Dermis microvascular lymphatic vessel endothelial cell (primary cell): ENCODE measurements around the gene SUCNR1. TPM values are rescaled to one million over a fixed set of nuclear protein-coding genes. Genes with fewer than 3 reads are reported as not detected.
"Not testable (repeated sequence)": the region's sequence is repeated elsewhere in the genome, so short reads cannot be mapped to it uniquely, and the experiment has no call there.

Experiments used
- DNase-seq, 2 donors: peaks; one replicate each; pipeline versions ENCODE4 v3.0.0 to v3.0.0-alpha.2; 2010; ENCODE audit warnings: low read depth in 2 of 2
- total RNA-seq: library from RNA; depleted of rRNA; stranded (reverse); fragments of >200 nt; gene quantifications from 2 replicates; pipeline ENCODE4 v1.2.1, GENCODE V29; 2014

The SUCNR1 gene
- total RNA-seq, 1 donor from 2014 or later = not detected

DNA sequence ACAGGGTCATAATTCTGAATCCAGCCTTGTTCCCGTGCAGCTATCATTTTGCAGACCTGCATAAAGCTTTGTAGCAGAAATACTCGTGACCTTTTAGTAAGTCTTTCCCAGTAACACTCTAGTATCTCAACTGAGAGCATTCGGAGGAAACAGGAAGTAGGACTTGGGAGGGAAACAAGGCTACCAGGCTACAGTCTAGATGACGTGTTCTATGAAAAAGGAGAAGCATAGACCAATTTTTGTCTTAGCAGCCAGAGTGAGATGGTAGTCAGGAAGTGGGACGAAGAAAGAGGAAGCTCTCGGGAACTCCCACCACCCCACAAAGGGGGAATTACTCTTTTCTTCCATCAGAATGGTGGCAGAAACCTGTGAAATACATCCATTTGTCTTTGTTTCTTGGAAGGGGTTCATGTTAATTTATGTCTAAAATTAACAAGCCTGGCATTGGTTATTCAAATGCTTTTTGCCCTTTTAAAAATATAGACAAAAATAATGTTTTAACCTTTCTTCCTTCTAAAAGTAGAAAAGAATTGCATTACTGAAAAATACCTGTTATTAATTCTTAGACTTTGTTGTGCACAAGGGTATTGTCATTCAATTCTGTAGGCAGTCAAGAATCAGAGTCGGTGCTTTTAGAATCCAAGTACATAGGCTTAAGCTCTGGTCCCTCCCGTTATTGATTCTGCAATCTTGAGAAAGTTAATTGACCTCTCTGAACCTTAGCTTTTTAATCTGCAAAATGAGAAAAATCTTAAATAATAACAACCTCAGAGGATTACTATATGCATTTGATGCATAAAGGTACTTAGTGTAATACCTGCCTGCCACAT is 1.6 kb upstream of the SUCNR1 start:
- peak in 1 of 2 donors; percentile 70 for DNase-seq

DNA sequence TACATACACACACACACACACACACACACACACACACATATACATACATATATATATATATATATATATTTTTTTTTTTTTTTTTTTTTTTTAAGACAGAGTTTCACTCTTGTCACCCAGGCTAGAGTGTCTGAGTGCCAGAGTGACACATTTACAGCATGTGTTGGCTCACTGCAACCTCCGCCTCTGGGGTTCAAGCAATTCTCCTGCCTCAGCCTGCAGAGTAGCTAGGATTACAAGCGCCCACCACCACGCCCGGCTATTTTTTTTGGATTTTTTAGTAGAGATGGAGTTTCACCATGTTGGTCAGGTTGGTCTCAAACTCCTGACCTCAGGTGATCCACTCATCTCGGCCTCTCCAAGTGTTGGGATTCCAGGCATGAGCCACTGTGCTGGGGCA is 636 bp downstream of the SUCNR1 start:
- not testable (repeated sequence) for DNase-seq

DNA sequence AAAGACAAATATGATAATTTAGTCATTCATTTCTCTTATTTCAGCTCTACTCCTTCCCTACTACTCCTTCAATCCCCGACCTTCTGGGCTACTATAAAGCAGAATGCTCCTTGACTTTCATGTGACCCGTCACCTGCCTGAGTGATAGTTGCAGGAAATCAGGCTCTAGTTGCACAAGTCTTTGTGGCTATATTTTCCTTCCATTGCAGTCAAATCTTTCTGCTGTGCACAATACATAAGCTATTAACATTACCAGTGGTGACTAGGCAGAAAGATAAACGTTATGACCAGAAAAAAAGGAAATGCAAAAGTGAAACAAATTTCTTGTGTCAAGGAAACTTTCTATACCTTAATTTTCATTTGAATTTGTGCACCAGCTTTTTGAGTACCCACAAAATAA is 2.3 kb downstream of the SUCNR1 start:
- DNase-seq = no peak

DNA sequence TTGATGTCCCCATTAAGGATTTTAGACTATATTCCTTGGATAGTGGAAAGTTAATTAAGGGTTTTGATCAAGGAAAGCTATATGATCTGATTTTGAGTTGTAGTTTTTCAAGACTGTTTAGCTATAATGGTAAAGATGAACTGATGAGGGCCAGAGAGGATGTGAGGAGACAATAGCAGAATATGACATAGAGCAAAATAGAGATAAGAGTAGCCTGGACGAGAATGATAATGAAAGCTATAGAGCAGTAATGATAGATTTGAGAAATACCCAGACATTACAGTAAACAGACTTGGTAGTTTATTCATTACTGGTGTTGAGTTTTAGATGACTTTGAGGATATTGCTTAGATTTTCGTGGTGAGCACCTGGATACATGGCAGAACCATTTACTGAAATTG is 3.8 kb downstream of the SUCNR1 start:
- no peak for DNase-seq

DNA sequence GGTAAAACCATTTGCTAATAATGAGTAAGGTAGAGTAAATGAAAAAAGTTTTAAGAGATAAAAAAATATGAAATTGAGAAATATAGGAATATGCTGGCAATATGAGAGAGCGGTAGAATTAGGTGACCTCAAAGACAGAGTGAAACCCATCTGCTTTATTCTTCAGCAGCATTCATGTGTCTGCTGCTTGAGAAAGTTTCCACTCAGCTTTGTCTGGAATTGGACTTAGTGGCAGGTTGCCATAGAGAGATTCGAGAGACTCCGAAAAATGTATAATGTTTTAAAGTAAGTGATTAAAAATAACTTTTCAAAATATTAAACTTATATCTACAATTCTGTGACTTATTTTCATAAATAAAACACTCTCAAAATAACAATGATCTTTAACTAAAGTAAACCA is 5.0 kb downstream of the SUCNR1 start:
- DNase-seq = no peak

DNA sequence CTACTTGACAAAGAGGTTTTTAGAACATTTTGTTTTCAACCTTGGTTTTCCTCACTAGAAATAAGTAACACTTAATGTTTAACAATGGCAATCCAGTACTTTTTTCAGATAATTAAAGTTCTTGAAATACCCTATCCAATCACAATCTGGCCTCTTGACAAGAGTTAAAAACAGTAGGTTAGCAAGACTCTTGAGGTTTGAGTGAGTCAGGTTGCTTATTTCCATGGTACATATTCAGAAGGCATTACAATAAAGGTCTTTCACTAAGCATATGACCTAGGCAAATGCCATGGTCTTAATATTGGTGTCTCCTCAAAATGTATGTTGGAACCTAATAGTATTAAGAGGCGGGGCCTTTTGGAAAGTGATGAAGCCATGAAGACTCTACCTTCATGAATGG is 5.6 kb downstream of the SUCNR1 start:
- no peak for DNase-seq

DNA sequence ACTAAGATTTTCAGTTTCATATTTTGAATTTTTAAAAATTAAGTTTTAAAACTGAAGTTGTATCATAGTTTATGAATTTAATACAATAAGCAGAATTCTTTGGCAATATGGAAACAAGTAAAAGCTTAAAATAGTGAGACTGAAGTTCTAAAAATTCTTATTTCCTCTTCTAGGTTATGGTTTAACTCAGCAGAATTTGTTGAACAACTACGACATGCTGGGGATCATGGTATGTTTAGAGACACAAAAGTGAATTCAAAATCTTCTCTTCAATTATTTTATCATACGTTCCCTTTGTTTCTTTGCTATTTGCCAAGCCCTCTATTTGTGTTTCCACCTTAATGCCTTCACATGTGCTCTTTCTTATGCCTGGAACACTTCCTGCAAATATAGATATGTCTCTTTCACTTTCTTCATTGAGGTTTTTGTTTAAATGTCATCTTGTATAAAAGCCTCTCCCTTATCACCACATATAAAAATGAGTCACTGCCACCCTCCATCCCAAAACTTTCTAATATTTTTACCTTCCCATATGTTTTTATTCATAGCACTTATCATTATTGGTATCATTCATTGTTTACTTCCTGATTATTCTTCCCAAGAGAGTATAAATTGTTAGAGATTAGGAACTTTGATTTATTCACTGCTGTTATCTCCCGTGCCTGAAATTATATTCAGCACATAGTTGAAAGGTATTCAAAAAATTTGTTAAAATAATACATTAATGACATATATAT is 6.4 kb downstream of the SUCNR1 start:
- DNase-seq = no peak

DNA sequence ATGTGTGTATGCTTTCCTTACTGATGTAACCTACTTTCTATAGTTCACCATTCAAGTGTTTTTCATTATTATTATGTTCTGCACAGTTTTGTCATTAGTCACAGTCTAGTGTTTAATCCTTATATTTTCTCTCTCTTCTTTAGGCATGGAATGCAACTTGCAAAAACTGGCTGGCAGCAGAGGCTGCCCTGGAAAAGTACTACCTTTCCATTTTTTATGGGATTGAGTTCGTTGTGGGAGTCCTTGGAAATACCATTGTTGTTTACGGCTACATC is 6.9 kb downstream of the SUCNR1 start:
- DNase-seq = no peak

DNA sequence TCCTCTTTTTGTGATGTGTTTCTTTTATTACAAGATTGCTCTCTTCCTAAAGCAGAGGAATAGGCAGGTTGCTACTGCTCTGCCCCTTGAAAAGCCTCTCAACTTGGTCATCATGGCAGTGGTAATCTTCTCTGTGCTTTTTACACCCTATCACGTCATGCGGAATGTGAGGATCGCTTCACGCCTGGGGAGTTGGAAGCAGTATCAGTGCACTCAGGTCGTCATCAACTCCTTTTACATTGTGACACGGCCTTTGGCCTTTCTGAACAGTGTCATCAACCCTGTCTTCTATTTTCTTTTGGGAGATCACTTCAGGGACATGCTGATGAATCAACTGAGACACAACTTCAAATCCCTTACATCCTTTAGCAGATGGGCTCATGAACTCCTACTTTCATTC is 7.7 kb downstream of the SUCNR1 start:
- no peak for DNase-seq

DNA sequence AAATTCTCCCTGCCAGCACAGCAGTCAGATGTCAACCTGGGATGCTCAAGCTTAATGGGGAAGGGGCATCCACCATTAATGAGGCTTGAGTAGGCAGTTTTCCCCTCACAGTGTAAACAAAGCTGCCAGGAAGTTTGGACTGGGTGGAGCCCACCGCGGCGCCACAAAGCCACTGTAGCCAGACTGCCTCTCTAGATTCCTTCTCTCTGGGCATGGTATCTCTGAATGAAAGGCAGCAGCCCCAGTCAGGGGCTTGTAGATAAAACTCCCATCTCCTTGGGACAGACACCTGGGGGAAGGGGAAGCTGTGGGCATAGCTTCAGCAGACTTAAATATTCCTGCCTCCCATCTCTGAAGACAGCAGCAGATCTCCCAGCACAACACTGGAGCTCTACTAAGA is 12.0 kb downstream of the SUCNR1 start:
- not testable (repeated sequence) for DNase-seq

DNA sequence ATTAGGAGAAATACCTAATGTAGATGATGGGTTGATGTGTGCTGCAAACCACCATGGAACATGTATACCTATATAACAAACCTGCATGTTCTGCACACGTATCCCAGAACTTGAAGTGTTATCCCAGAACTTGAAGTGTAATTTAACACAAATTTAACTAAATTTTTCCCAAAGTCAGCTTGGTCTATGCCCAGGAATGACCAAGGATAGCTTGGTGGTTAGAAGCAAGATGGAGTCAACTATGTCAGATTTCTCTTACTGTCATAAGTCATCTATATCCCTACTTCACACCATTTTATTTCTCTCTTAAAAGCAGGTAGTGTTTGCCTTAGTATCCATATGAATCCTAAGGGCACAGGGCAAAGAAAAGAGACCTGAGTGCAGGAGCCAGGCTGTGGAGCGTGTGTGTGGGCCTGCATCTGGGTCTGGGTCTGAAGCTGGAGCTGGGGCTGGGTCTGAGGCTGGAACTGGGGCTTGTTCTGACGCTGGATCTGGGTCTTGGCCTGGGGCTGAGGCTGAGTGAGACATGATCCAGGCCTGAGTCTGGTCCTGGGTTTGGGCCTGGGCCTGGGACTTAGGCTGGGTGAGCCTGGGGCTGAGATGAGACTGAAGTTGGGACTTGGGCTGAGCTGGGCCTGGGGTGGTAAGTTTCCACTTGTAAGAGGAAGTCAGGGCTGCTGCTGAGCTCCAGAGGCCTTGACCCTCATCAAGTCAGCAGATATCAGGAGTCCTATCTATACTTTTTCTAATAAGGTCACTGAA is 14.2 kb downstream of the SUCNR1 start:
- DNase-seq = not testable (repeated sequence)

DNA sequence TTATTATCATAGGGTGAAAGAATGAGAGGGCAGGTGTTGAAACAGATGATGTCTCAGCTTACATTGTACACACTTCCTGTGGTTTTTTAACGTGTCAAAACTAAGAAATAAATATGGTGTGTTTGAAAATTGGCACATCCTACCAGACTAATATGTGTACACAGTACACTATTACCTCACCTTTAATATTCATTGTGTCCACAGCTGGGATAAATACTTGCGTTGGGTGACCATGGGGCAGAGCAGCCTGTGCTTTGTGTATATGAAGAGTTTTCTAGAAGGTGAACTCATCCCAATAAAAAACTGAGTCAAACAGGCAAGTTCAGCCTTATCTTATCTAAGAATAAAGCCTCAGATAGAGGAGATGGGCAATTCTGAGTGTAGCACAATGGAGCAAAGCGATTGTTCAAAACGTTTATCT is 17.3 kb downstream of the SUCNR1 start:
- peak in 1 of 2 donors; percentile 24 for DNase-seq

DNA sequence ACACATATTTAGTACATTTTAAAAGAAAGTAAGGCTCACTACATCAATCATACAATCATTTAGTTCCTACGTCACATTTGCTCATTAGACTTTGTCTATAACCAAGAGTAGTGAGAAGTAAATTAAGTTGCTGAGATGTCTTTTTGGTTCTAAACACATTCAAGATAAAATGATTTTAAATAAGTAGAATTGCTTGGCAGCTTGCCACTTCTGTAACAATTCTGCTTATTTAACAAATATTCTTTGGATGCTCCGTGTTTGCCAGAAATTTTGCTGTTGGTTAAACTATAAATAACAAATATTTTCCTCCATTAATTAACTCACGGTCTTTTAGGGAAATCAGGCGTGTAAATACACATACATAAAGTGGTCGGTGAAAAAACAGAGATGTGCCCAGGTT is 18.3 kb downstream of the SUCNR1 start:
- no peak for DNase-seq

DNA sequence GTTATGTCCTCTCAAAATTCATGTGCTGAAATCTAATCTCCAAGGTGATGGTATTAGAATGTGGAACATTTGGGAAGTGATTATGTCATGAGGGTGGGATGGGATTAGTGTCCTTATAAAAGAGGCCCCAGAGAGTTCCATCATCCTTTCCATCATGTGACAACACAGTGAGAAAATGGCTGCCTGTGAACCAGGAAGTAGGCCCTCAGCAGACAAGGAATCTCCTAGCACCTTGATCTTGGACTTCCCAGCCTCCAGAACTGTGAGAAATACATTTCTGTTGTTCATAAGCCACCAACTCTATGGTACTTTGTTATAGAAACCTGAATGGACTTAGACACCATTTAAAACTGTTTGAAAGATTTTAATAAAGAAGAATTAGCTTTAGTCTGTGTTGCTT is 20.8 kb downstream of the SUCNR1 start:
- DNase-seq = no peak

DNA sequence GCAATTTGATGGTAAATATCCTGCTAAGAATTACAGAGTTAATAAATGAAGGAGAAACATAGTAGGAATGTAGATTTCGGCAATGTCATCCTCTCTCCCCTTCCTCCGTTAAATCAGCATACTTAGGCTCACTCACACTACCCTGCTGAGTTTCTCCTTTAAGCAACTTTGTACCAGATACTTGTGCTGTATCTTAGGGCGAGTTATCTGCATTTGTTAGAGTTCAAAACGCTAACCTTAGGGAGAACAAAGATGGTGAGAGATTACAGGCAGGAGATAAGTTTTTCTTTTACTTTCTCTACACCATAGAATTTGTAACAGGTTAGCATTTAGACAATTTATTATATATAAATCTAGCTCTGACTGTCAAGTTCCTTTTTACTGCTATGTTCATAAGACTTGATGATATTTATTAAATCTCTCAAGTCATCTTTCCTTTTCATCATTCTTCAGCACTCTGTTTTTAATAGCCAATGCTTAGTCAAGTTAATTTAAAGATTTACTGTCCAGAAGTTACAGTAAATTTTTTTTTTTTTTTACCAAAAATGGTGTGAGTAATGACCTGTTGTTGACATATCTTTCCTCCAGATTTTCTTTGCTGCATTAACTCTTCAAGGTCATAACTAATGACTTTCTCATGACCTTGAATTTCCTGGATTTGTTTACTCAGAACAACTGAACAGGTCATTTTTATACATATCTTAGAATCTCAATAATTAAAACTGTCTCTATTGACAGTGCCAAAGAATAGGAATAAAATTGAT is 22.2 kb downstream of the SUCNR1 start:
- DNase-seq = peak in 1 of 2 donors; percentile 73

DNA sequence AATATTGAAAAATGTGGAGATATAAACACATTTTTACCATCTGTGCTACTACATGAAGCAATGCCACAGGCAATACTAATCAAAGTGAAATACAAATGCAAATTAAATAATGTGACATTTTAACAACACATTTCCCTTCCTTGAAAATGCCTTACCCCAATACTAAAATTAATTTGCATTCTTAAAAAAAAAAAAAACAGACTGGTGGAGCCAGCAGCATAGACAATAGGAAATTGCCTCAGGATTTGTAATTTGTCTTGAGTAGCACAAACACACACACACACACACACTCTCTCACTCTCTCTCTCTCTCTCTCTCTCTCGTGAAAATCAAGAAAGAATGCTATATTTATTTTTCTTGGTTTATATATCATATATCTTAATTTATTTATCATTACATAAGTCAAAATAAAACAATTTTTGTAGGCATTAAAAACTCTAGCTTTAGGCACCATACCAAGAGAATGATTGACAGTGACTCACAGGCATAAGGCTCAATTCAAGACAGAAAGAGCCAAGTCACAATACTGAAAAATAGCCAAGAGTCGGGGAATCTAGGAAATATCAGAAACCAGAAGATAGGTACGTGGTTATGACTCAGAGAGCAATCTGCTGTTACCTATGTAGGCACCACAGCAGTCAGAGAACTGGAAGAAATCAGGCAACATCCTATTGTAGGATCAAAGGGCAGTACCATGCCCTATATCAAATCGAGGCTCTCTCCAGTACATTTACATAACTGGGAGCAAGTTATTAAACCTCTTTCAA is 23.0 kb downstream of the SUCNR1 start:
- DNase-seq = peak in 1 of 2 donors; percentile 88

DNA sequence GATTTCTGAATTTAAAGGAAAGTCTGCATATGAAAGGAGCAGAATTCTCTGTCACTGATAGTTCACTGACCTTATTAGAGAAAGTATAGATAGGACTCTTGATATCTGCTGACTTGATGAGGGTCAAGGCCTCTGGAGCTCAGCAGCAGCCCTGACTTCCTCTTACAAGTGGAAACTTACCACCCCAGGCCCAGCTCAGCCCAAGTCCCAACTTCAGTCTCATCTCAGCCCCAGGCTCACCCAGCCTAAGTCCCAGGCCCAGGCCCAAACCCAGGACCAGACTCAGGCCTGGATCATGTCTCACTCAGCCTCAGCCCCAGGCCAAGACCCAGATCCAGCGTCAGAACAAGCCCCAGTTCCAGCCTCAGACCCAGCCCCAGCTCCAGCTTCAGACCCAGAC is 24.7 kb downstream of the SUCNR1 start:
- DNase-seq = not testable (repeated sequence)

DNA sequence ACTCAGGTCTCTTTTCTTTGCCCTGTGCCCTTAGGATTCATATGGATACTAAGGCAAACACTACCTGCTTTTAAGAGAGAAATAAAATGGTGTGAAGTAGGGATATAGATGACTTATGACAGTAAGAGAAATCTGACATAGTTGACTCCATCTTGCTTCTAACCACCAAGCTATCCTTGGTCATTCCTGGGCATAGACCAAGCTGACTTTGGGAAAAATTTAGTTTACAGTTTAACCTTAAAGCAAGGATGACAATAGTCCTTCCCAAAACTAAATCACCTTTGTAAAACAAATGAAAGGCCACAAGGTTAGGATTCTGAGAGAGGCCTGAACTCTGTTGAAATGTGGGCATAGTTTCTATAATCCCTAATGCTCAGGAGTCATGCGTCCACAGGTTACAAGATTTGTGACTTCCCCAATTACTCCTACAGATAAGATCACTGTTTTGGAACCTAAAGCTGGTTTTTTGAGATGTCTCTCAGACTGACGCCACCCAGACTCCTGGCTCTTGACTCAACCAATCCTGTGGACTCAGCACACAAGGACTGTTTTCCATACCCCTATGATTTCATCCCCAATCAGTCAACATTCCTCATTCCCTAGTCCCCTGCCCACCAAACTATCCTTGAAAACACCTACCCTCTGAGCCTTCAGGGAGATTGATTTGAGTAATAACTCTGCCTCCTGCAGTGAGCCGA is 25.3 kb downstream of the SUCNR1 start:
- not testable (repeated sequence) for DNase-seq

DNA sequence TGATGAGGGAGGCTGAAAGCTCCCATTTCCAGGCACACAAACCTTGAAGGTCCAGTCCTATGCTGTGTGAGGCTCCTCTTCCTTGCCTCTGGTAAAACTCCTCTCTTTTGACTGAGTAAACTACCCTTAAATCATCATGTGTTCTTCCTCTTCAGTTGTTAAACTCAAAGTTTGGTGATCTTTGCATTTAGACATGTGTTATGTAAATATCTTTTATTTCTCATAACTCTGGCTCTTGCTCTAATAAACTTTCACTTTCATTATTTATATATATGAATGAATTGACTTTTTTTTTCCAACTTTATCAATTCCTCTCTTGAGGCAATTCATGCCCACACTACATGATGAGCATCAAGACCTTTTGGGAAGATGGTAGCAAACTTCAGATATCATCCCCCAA is 26.6 kb downstream of the SUCNR1 start:
- DNase-seq = no peak

DNA sequence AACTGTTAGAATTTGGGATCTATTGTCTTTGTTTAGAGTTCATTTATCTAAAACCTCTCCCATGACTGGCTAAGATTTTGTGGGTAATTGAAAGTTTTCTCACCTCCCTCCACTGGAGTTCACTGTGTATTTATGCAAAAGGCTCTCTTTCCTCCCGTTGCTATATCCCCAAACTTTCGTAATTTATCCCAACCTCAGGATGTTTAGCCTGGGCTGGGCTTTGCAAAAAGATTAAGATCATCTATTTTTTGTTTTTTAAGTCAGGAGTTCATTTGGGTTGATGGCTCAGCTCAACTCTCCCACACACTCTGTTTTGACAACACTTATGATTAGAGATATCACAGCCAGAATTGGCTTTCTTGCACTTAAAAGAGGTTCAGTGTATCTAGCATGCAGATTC is 27.0 kb downstream of the SUCNR1 start:
- peak in 1 of 2 donors; percentile 70 for DNase-seq
